IMR-90 (cell line): ENCODE data around the gene SKAP1. TPM values are rescaled to one million over a fixed set of nuclear protein-coding genes. Genes with fewer than 3 reads are reported as not detected.

Source experiments
- ATAC-seq: fragments of 200-7000 bp; cut with Tn5 transposase; 2 replicates; pipeline ENCODE4 v1.9.1; 2020; ENCODE audit warnings: low read depth, mild to moderate bottlenecking, moderate library complexity
- BruUV-seq: library from RNA; stranded (reverse); fragments of 400-500 nt; replicated peaks from 2 replicates; lab custom pipeline; 2021; lab: Mats Ljungman, UMichigan
- CTCF ChIA-PET: fragments of 300-600 bp; formaldehyde crosslinking; extraction: SDS; loops from one replicate; lab custom pipeline; 2021; ENCODE audit warnings: antibody characterized with exemption; lab: Yijun Ruan, JAX
- POLR2A ChIA-PET: fragments of 300-600 bp; sonication (Branson Sonifier 250); formaldehyde crosslinking; loops from one replicate; lab custom pipeline; 2022; ENCODE audit warnings: antibody characterized with exemption; ENCODE audit not compliant: unreplicated experiment; lab: Charles Lee
- DNase-seq: peaks from one replicate; pipeline ENCODE4 v3.0.0; 2013
- H2AFZ ChIP-seq: replicated peaks from 2 replicates; pipeline ENCODE3; 2013; ENCODE audit warnings: low read length, mild to moderate bottlenecking; ENCODE audit not compliant: poor library complexity
- H2AK5ac ChIP-seq: 2 replicates; pipeline ENCODE4 v1.6.1; 2013; ENCODE audit warnings: low read depth, low read length, inconsistent platforms
- H2AK9ac ChIP-seq: replicated peaks from 2 replicates; pipeline ENCODE3; 2013; ENCODE audit warnings: mild to moderate bottlenecking, low read depth, low read length, moderate library complexity; ENCODE audit not compliant: poor library complexity
- H2BK120ac ChIP-seq: 2 replicates; pipeline ENCODE4 v1.6.1; 2013; ENCODE audit warnings: low read depth, low read length, inconsistent platforms
- H2BK15ac ChIP-seq: 3 replicates; pipeline ENCODE4 v1.6.1; 2013; ENCODE audit warnings: low read depth, low read length, inconsistent platforms
- H2BK20ac ChIP-seq: 2 replicates; pipeline ENCODE4 v1.6.1; 2013; ENCODE audit warnings: low read depth, mild to moderate bottlenecking, inconsistent platforms, low read length, moderate library complexity
- H2BK5ac ChIP-seq: 2 replicates; pipeline ENCODE4 v1.6.1; 2013; ENCODE audit warnings: mild to moderate bottlenecking, low read depth, low read length, inconsistent platforms; ENCODE audit not compliant: poor library complexity, severe bottlenecking
- H3K14ac ChIP-seq: replicated peaks from 2 replicates; pipeline ENCODE4 v1.6.1; 2013; ENCODE audit warnings: low read depth, low read length, inconsistent platforms
- H3K18ac ChIP-seq: 2 replicates; pipeline ENCODE4 v1.6.1; 2013; ENCODE audit warnings: low read depth, low read length, control low read depth
- H3K23ac ChIP-seq: 2 replicates; pipeline ENCODE4 v1.6.1; 2013; ENCODE audit warnings: low read depth, low read length, inconsistent platforms
- H3K27ac ChIP-seq: 2 replicates; pipeline ENCODE4 v1.5.1; 2013; ENCODE audit warnings: mild to moderate bottlenecking, control low read depth, low read length; ENCODE audit not compliant: insufficient read depth
- H3K27me3 ChIP-seq: 2 replicates; pipeline ENCODE4 v1.6.1; 2013; ENCODE audit warnings: low read length; ENCODE audit not compliant: control insufficient read depth, insufficient read depth
- H3K36me3 ChIP-seq: 2 replicates; pipeline ENCODE4 v1.6.1; 2013; ENCODE audit warnings: low read length, mixed read lengths; ENCODE audit not compliant: control insufficient read depth, insufficient read depth
- H3K4ac ChIP-seq: 2 replicates; pipeline ENCODE4 v1.6.1; 2013; ENCODE audit warnings: low read depth, low read length, inconsistent platforms
- H3K4me1 ChIP-seq: 2 replicates; pipeline ENCODE4 v1.6.1; 2013; ENCODE audit warnings: low read length, mixed read lengths; ENCODE audit not compliant: control insufficient read depth, insufficient read depth
- H3K4me2 ChIP-seq: 2 replicates; pipeline ENCODE4 v1.6.1; 2013; ENCODE audit warnings: low read depth, mild to moderate bottlenecking, control low read depth, low read length, moderate library complexity
- H3K4me3 ChIP-seq: 2 replicates; pipeline ENCODE4 v1.5.1; 2013; ENCODE audit warnings: low read depth, mild to moderate bottlenecking, control low read depth, low read length, moderate library complexity; ENCODE audit not compliant: insufficient read depth
- H3K56ac ChIP-seq: 2 replicates; pipeline ENCODE4 v1.6.1; 2013; ENCODE audit warnings: low read length, inconsistent platforms; ENCODE audit not compliant: insufficient read depth; ENCODE audit errors: extremely low read depth
- H3K79me1 ChIP-seq, 2 experiments: 2 replicates each; pipeline ENCODE4 v1.6.1; 2013; ENCODE audit warnings: low read length in 2 of 2, inconsistent platforms in 1 of 2, low read depth in 1 of 2
- H3K9ac ChIP-seq: 2 replicates; pipeline ENCODE4 v1.6.1; 2013; ENCODE audit warnings: low read depth, low read length, control low read depth
- H3K9me1 ChIP-seq: 2 replicates; pipeline ENCODE4 v1.6.1; 2013; ENCODE audit warnings: low read length, inconsistent platforms; ENCODE audit not compliant: insufficient read depth
- H3K9me3 ChIP-seq: 2 replicates; pipeline ENCODE4 v1.6.1; 2013; ENCODE audit warnings: low read length; ENCODE audit not compliant: control insufficient read depth, insufficient read depth
- H4K20me1 ChIP-seq: 2 replicates; pipeline ENCODE4 v1.6.1; 2013; ENCODE audit warnings: low read length, inconsistent platforms; ENCODE audit not compliant: insufficient read depth
- H4K5ac ChIP-seq: 2 replicates; pipeline ENCODE4 v1.6.1; 2013; ENCODE audit warnings: mild to moderate bottlenecking, low read depth, low read length, control low read depth
- H4K8ac ChIP-seq, 2 experiments: 2 replicates each; pipeline ENCODE4 v1.6.1; 2013; ENCODE audit warnings: low read depth in 2 of 2, low read length in 2 of 2, control low read depth in 1 of 2, inconsistent platforms in 1 of 2
- H4K91ac ChIP-seq: 2 replicates; pipeline ENCODE4 v1.6.1; 2013; ENCODE audit warnings: low read depth, low read length, inconsistent platforms; ENCODE audit not compliant: insufficient read depth
- FOS ChIP-seq: fragments of 150-350 bp; IDR thresholded peaks from 2 replicates; pipeline ENCODE4 v1.6.1; 2016; ENCODE audit warnings: low read depth, low read length
- MAFK ChIP-seq: IDR thresholded peaks from 2 replicates; pipeline ENCODE4 v1.6.1; 2012; ENCODE audit warnings: low read depth, low read length, improper control_type of control experiment
- MAZ ChIP-seq: IDR thresholded peaks from 2 replicates; pipeline ENCODE4 v1.6.1; 2012; ENCODE audit warnings: low read depth, mild to moderate bottlenecking, low read length, improper control_type of control experiment, moderate library complexity, borderline replicate concordance
- MXI1 ChIP-seq: IDR thresholded peaks from 2 replicates; pipeline ENCODE4 v1.6.1; 2012; ENCODE audit warnings: low read depth, mild to moderate bottlenecking, low read length, moderate library complexity, borderline replicate concordance
- POLR2A ChIP-seq: IDR thresholded peaks from 2 replicates; pipeline ENCODE4 v1.6.1; 2012; ENCODE audit warnings: mild to moderate bottlenecking, low read depth, low read length
- RCOR1 ChIP-seq: IDR thresholded peaks from 2 replicates; pipeline ENCODE4 v1.6.1; 2012; ENCODE audit warnings: mild to moderate bottlenecking, low read length, improper control_type of control experiment; ENCODE audit not compliant: insufficient replicate concordance
- RFX5 ChIP-seq: IDR thresholded peaks from 2 replicates; pipeline ENCODE4 v1.8.0; 2012; ENCODE audit warnings: low read depth, mild to moderate bottlenecking, low read length, moderate library complexity
- USF2 ChIP-seq: fragments of 150-350 bp; IDR thresholded peaks from 2 replicates; pipeline ENCODE4 v1.6.1; 2017; ENCODE audit warnings: mild to moderate bottlenecking, antibody characterized with exemption, low read length, low read depth
- WGBS, 2 experiments: methylation state at CpG; one replicate each; pipeline versions ENCODE4 v1.1.5 to v1.1.7; 2013; ENCODE audit warnings: missing lambda C conversion rate in 2 of 2; ENCODE audit not compliant: insufficient read length in 1 of 2; ENCODE audit errors: extremely low coverage in 2 of 2; 5-methylcytosine and 5-hydroxymethylcytosine counted together
- dilution Hi-C: fragments of 300-500 bp; cut with HindIII; formaldehyde crosslinking; loops from one replicate; pipeline ENCODE4 v1.14.3; 2018; ENCODE audit warnings: low sequenced_read_pairs; ENCODE audit not compliant: unreplicated experiment
- in situ Hi-C: fragments of 300-500 bp; cut with MboI; formaldehyde crosslinking; loops from 3 replicates; pipeline ENCODE4 v1.14.3; 2019; ENCODE audit warnings: low sequenced_read_pairs, inconsistent platforms, mixed read lengths
- intact Hi-C: fragments of 100-400 bp; cut with micrococcal nuclease; formaldehyde crosslinking; loops from 2 replicates; pipeline ENCODE4 v1.10.0; 2022
- polyA plus RNA-seq, 3 experiments: library from polyadenylated mRNA; depleted of rRNA; stranded (reverse); fragments of >200 nt; gene quantifications; 2 replicates each; pipeline ENCODE4 v1.2.3, GENCODE V29; 2012; ENCODE audit warnings: low replicate concordance in 1 of 3
- total RNA-seq: library from RNA; depleted of rRNA; stranded (reverse); fragments of >200 nt; gene quantifications from 2 replicates; pipeline ENCODE4 v1.2.3, GENCODE V29; 2012
- TF ChIP-seq, protein P1 (sequence below): fragments of 150-350 bp; IDR thresholded peaks from 2 replicates; pipeline ENCODE4 v1.6.1; 2016; ENCODE audit warnings: low read depth, mild to moderate bottlenecking, low read length, moderate library complexity, borderline replicate concordance

SKAP1 gene
- total and polyA plus RNA-seq, 2 of the 4 experiments (the other 2 are of a cell fraction): not detected

GRCh38 chr17:48313096-48313755 is 116.8 kb downstream of the SKAP1 start:
- ChIA-PET CTCF (no interaction called here), POLR2A (no interaction called here)
- Histone ChIP-seq H3K56ac (no peak overlapping the region), H2BK120ac (no peak overlapping the region), H4K91ac (no peak overlapping the region), H2BK5ac (no peak overlapping the region), H4K8ac (no peak overlapping the region), H2BK20ac (no peak overlapping the region), H3K27me3 (peaks cover 53% of the 10 kb centered on the region), H2BK15ac (no peak overlapping the region), H3K9me1 (no peaks in the 10 kb centered on the region), H3K9me3 (no peaks in the 10 kb centered on the region), H3K4me2 (no peak overlapping the region), H4K5ac (no peak overlapping the region), H4K20me1 (no peaks in the 10 kb centered on the region), H3K4me1 (no peaks in the 10 kb centered on the region), H3K18ac (no peak overlapping the region), H3K27ac (no peak overlapping the region), H3K79me1 (no peaks in the 10 kb centered on the region), H3K4me3 (no peak overlapping the region), H2AK5ac (no peak overlapping the region), H2AK9ac (no peak overlapping the region), H3K14ac (no peak overlapping the region), H2AFZ (no peak overlapping the region), H3K23ac (no peak overlapping the region), H3K4ac (no peak overlapping the region), H3K9ac (no peak overlapping the region), H3K36me3 (no peaks in the 10 kb centered on the region)
- in situ Hi-C loops: no loop called here
- BruUV-seq: no TSS peak
- 60% methylated on average over 1 of the region's 8 CpGs; no CpG with 5 or more reads in 1 of the 2 experiments for WGBS, 2 experiments
- ATAC-seq (no peak), DNase-seq (no peak)
- dilution Hi-C loops: no loop called here
- intact Hi-C loops: no loop called here
- TF ChIP-seq MAFK (no peak), USF2 (no peak), RCOR1 (no peak), FOS (no peak), MXI1 (no peak), RFX5 (no peak), POLR2A (no peak), MAZ (no peak)
- TF ChIP-seq, protein P1, sequence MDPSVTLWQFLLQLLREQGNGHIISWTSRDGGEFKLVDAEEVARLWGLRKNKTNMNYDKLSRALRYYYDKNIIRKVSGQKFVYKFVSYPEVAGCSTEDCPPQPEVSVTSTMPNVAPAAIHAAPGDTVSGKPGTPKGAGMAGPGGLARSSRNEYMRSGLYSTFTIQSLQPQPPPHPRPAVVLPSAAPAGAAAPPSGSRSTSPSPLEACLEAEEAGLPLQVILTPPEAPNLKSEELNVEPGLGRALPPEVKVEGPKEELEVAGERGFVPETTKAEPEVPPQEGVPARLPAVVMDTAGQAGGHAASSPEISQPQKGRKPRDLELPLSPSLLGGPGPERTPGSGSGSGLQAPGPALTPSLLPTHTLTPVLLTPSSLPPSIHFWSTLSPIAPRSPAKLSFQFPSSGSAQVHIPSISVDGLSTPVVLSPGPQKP: no peak
